LNCAP (cell line): Measurements from ENCODE around the gene BST2.

Source experiments
- TF ChIP-seq, protein P1 (sequence below): fragments of 450-650 bp; IDR thresholded peaks from 2 replicates; pipeline ENCODE4 v1.5.1; 2017; ENCODE audit warnings: mild to moderate bottlenecking

Gene BST2

DNA sequence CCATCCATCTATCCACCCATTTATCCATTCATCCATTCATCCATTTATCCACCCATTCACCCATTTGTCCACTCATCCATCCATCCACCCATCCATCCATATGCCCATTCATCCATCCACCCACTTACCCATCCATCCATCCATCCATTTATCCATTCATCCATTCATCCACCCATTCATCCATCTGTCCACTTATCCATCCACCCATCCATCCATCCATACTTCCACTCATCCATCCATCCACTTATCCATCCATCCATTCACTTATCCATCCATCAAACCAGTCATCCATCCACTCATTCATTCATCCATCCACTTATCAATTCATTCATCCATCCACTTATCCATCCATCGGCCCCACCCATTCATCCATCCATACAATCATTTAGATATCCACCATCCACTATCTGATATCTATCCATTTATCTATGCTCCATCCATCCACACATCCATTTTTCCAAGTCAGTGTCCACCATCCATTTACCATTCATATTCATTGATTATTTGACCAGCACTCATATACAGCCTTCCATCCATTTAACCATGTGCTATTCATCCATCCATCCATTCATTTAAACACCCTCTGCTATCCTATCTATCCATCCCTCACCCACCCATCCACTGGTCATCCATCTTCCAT, 40.2 kb upstream of the BST2 start:
- TF ChIP-seq, protein P1, sequence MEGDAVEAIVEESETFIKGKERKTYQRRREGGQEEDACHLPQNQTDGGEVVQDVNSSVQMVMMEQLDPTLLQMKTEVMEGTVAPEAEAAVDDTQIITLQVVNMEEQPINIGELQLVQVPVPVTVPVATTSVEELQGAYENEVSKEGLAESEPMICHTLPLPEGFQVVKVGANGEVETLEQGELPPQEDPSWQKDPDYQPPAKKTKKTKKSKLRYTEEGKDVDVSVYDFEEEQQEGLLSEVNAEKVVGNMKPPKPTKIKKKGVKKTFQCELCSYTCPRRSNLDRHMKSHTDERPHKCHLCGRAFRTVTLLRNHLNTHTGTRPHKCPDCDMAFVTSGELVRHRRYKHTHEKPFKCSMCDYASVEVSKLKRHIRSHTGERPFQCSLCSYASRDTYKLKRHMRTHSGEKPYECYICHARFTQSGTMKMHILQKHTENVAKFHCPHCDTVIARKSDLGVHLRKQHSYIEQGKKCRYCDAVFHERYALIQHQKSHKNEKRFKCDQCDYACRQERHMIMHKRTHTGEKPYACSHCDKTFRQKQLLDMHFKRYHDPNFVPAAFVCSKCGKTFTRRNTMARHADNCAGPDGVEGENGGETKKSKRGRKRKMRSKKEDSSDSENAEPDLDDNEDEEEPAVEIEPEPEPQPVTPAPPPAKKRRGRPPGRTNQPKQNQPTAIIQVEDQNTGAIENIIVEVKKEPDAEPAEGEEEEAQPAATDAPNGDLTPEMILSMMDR, result no peak

DNA sequence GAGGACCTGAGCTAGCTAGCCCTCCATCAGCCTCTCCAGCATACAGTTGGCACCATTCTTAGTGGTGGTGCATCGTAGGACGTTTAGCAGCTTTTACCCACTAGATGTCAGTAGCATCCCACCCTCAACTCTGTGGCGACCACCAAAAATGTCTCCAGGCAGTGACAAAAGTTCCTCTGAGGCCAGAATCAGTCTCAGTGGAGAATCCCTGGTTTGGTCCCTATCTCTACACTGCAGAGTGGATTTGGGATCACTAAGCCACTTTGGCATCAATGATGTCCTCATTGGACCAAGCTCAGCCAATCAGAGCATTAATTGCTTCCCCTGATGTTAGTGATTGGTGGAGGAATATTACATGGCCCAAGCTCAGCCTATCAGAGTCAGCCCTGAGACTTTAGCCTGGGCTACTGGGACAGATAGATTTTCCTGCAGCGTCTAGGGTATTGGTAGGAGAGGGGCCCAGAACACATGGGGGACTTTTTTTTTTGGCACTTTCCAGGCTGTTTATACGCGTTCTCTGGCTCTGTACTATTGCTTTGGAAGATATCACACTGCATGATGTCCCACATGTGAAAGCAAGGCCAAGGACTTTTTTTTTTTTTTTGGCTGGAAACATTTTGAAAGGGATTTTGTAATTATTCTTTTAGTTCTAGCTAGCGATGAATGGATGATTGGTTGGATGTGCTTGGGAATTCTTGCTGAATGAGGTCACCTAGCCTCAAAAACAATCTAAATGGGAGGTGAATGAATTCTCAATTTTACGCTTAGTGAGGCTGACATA, 36.0 kb upstream of the BST2 start:
- TF ChIP-seq, protein P1, result no peak

DNA sequence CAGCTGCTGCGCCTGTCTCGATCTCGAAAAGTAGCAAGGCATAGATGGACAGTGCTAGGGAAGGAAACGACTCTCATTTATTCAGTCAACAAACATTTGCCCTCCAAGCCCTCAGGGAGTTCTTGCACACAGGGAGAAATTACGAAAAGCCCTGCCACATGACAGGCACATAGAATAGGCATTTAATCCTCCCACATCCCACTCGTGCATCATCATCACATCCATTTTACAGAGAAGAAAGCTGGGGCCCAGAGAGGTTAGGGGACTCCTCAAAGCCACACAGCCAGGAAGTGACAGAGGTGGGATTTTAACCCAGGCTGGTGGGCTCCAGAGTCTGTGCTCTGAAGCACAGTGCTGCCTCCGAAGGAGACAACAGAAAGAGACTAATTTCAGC, 31.4 kb upstream of the BST2 start:
- TF ChIP-seq, protein P1, result no peak

DNA sequence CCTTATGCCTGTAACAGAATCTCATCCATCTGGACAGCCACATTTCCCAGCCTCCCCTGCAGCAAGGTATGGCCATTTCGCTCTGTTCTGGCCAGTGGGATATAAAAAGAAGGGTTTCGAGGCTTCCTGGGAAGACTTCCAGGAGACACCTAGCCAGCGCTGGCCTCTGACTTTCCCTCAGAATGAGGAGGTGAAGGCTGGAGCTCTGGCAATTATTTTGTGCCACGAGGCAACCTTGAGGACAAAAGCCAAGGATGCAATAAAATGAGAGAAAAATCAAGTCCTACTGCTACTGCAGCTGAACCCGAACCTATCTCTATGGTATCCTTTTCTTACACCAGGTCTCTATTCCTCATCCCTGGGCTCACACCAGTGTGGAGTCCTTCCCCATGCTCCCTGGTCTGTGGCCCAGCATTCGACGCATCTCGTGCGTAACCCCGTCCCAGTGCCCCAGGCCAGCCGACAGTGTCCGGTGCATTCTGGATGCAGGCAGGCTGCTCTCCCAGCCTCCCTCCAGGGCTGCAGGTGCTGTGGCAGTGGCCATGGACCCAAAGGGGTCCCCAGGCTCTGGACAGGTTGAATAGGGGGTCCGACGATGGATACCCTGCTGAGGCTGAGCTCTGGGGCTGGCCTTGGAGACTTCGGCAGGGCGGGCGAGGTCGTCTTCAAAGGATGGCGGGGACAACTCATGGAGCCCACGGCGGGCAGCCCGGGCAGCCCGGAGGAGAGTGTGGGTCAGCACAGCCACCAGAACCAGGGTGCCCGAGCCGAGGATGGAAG, 30.9 kb upstream of the BST2 start:
- TF ChIP-seq, protein P1, result no peak

DNA sequence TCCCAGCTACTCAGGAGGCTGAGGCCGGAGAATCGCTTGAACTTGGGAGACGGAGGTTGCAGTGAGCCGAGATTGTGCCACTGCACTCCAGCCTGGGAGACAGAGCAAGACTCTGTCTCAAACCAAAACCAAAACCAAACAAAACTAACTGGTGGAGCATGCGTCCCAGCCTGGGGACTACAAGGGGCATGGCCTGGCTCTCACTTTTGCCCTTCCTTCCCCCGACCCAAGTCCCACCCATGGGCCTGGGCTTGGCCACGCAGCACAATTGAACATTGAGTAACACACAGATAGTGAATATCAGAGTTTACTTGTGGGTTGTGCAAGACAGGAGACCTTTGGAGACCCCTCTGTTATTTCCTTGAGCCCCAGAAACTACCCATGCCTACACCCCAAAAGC, 29.8 kb upstream of the BST2 start:
- TF ChIP-seq, protein P1, result no peak

DNA sequence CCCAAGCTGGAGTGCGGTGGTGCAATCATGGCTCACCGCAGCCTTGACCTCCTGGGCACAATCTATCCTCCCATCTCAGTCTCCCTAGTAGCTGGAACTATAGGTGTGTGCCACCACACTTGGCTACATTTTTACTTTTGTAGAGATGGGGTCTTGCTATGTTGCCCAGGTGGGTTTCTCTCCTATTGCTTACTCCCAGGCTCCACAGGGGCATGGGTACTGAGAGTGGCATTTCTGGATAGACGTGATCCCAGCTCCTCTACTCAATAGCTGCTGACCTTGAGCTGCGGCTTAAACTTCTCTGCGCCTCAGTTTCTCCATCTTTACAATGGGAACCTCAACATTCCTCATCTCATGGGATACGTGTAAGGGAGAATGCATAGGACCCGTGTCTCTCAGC, 26.0 kb upstream of the BST2 start:
- TF ChIP-seq, protein P1, result no peak

DNA sequence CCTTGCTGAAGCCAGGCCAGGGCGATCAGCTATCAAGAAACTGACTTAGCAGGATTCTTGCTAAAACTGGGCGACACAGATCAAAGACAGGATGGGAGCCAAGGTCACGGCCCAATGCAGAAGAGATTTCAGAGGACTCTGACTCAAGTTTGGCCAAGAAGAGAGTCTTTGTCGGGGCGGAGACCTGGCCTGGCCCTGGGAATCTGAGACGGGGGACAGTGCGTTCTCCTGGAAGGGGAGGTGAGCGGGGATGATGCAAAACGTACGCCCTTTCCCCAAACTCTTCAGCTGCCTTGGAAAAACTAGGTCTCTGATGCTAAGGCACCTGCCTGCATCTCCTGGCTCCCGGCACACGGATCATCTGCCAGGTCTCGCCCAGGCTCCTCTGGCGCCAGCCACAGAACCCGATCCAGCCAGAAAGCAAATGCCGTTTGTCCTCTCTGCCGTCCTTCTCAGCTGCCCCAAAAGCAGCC, 24.2 kb upstream of the BST2 start:
- TF ChIP-seq, protein P1, result no peak
